HG02840 (cell line): Measurements from ENCODE around the gene ESRRA.

ENCODE experiments used
- ATAC-seq: cut with Tn5 transposase; IDR thresholded peaks from one replicate; pipeline ENCODE4 v1.9.1; 2021; ENCODE audit warnings: mild to moderate bottlenecking, moderate library complexity, moderate number of reproducible peaks; ENCODE audit not compliant: unreplicated experiment, low FRiP score

The ESRRA gene

GRCh38 chr11:64344787-64345186, 39.5 kb downstream of the ESRRA start:
- ATAC-seq, result no peak

GRCh38 chr11:64347193-64347867, 42.0 kb downstream of the ESRRA start:
- ATAC-seq, result no peak

GRCh38 chr11:64348383-64349024, 43.2 kb downstream of the ESRRA start:
- no peak for ATAC-seq

- ATAC-seq, result no peak
These were observed 43.7 kb downstream of the ESRRA start for GRCh38 chr11:64349025-64349387.

GRCh38 chr11:64349404-64349803, 44.1 kb downstream of the ESRRA start:
- no peak for ATAC-seq

- no peak for ATAC-seq
These were observed 45.9 kb downstream of the ESRRA start for GRCh38 chr11:64351136-64351631.

- no peak for ATAC-seq
These were observed 47.0 kb downstream of the ESRRA start for GRCh38 chr11:64352099-64352994.

GRCh38 chr11:64352995-64353714, 47.8 kb downstream of the ESRRA start:
- ATAC-seq, result no peak

GRCh38 chr11:64353715-64354506, 48.6 kb downstream of the ESRRA start:
- no peak for ATAC-seq

- no peak for ATAC-seq
These were observed 50.0 kb downstream of the ESRRA start for GRCh38 chr11:64355078-64355940.

GRCh38 chr11:64356498-64357411, 51.4 kb downstream of the ESRRA start:
- ATAC-seq, result no peak

GRCh38 chr11:64357446-64357845, 52.1 kb downstream of the ESRRA start:
- ATAC-seq, result no peak

- no peak for ATAC-seq
These were observed 52.7 kb downstream of the ESRRA start for GRCh38 chr11:64357904-64358535.

GRCh38 chr11:64358536-64358906, 53.2 kb downstream of the ESRRA start:
- ATAC-seq, result no peak

GRCh38 chr11:64358907-64359711, 53.8 kb downstream of the ESRRA start, which contains the start of gene RPS6KA4:
Gene RPS6KA4 (plus strand): TSS chr11:64359162. CDS start chr11:64359236, 74 bp downstream.
- ATAC-seq, result no peak

- no peak for ATAC-seq
These were observed 54.6 kb downstream of the ESRRA start for GRCh38 chr11:64359712-64360445.
